WTC11 (cell line): ENCODE measurements around the gene HTRA2. TPM values are rescaled to one million over a fixed set of nuclear protein-coding genes. Genes with fewer than 3 reads are reported as not detected.

Source experiments
- ATAC-seq: fragments of 200-7000 bp; cut with Tn5 transposase; 2 replicates; pipeline ENCODE4 v1.10.0; 2021; ENCODE audit warnings: mild to moderate bottlenecking, moderate library complexity
- CTCF ChIA-PET: fragments of 300-600 bp; sonication (Branson Sonifier 250); formaldehyde crosslinking; loops from one replicate; lab custom pipeline; 2021; ENCODE audit warnings: antibody characterized with exemption; lab: Charles Lee
- POLR2A ChIA-PET: fragments of 350-600 bp; sonication (Branson Sonifier 250); formaldehyde crosslinking; loops from one replicate; lab custom pipeline; 2021; ENCODE audit warnings: antibody characterized with exemption; lab: Charles Lee
- DNase-seq: peaks from one replicate; pipeline ENCODE4 v3.0.0; 2021; ENCODE audit warnings: low spot score
- H3K27ac Mint-ChIP-seq: 2 replicates; pipeline ENCODE4 v1.8.0; 2021; ENCODE audit warnings: mixed read lengths
- H3K27me3 Mint-ChIP-seq: 2 replicates; pipeline ENCODE4 v1.8.0; 2021; ENCODE audit warnings: low read depth, mild to moderate bottlenecking, moderate library complexity, mixed read lengths
- H3K36me3 Mint-ChIP-seq: 2 replicates; pipeline ENCODE4 v1.8.0; 2021; ENCODE audit warnings: mixed read lengths
- H3K4me1 Mint-ChIP-seq: 2 replicates; pipeline ENCODE4 v1.8.0; 2022; ENCODE audit warnings: mixed read lengths
- H3K4me3 Mint-ChIP-seq: 2 replicates; pipeline ENCODE4 v1.8.0; 2021; ENCODE audit warnings: mild to moderate bottlenecking, moderate library complexity, mixed read lengths
- H3K9me3 Mint-ChIP-seq: 2 replicates; pipeline ENCODE4 v1.8.0; 2021; ENCODE audit warnings: mixed read lengths
- ATF6 ChIP-seq: sonication (generic); formaldehyde crosslinking; IDR thresholded peaks from 2 replicates; pipeline ENCODE4 v1.8.1; 2023; ENCODE audit warnings: mild to moderate bottlenecking, missing genetic modification reagents
- E2F1 ChIP-seq: sonication (generic); formaldehyde crosslinking; IDR thresholded peaks from 2 replicates; pipeline ENCODE4 v1.8.0; 2022; ENCODE audit warnings: mild to moderate bottlenecking, missing genetic modification reagents
- EMX1 ChIP-seq: fragments of 250-450 bp; sonication (Bioruptor Pico); IDR thresholded peaks from 2 replicates; pipeline ENCODE4 v1.8.0; 2021; ENCODE audit warnings: mild to moderate bottlenecking
- FOXP1 ChIP-seq: sonication (generic); formaldehyde crosslinking; IDR thresholded peaks from 2 replicates; pipeline ENCODE4 v1.8.0; 2022; ENCODE audit warnings: missing genetic modification reagents, mild to moderate bottlenecking, moderate library complexity, borderline replicate concordance
- MLX ChIP-seq: sonication (generic); formaldehyde crosslinking; IDR thresholded peaks from 2 replicates; pipeline ENCODE4 v1.8.1; 2023; ENCODE audit warnings: mild to moderate bottlenecking, missing genetic modification reagents, moderate library complexity
- NFE2L1 ChIP-seq: sonication (generic); formaldehyde crosslinking; IDR thresholded peaks from 2 replicates; pipeline ENCODE4 v1.8.1; 2023; ENCODE audit warnings: missing genetic modification reagents
- NR1H2 ChIP-seq: sonication (generic); formaldehyde crosslinking; IDR thresholded peaks from 2 replicates; pipeline ENCODE4 v1.9.0; 2021; ENCODE audit warnings: mild to moderate bottlenecking, moderate library complexity, missing genetic modification reagents
- NR2C2 ChIP-seq: sonication (generic); formaldehyde crosslinking; IDR thresholded peaks from 2 replicates; pipeline ENCODE4 v1.8.0; 2022; ENCODE audit warnings: mild to moderate bottlenecking, missing genetic modification reagents
- NR3C1 ChIP-seq: sonication (generic); formaldehyde crosslinking; conservative IDR thresholded peaks from 2 replicates; pipeline ENCODE4 v1.8.1; 2023; ENCODE audit warnings: low read depth, mild to moderate bottlenecking, missing genetic modification reagents
- OVOL2 ChIP-seq: fragments of 250-450 bp; sonication (Bioruptor Pico); IDR thresholded peaks from 2 replicates; pipeline ENCODE4 v1.9.0; 2021; ENCODE audit warnings: mild to moderate bottlenecking, borderline replicate concordance
- RORB ChIP-seq: fragments of 250-450 bp; sonication (Bioruptor Pico); IDR thresholded peaks from 2 replicates; pipeline ENCODE4 v1.9.0; 2021; ENCODE audit warnings: mild to moderate bottlenecking
- SMAD3 ChIP-seq: sonication (generic); formaldehyde crosslinking; IDR thresholded peaks from 2 replicates; pipeline ENCODE4 v1.8.0; 2022; ENCODE audit warnings: missing genetic modification reagents, mild to moderate bottlenecking, borderline replicate concordance
- SMAD4 ChIP-seq: sonication (generic); formaldehyde crosslinking; IDR thresholded peaks from 2 replicates; pipeline ENCODE4 v1.8.0; 2022; ENCODE audit warnings: mild to moderate bottlenecking, missing genetic modification reagents
- TEAD4 ChIP-seq: sonication (generic); formaldehyde crosslinking; IDR thresholded peaks from 2 replicates; pipeline ENCODE4 v1.8.0; 2022; ENCODE audit warnings: mild to moderate bottlenecking, missing genetic modification reagents
- USF1 ChIP-seq: sonication (generic); formaldehyde crosslinking; IDR thresholded peaks from 2 replicates; pipeline ENCODE4 v1.8.0; 2022; ENCODE audit warnings: mild to moderate bottlenecking, missing genetic modification reagents
- ZNF263 ChIP-seq: sonication (generic); formaldehyde crosslinking; IDR thresholded peaks from 2 replicates; pipeline ENCODE4 v1.8.1; 2022; ENCODE audit warnings: low read depth, mild to moderate bottlenecking, moderate library complexity, missing genetic modification reagents
- ZNF416 ChIP-seq: fragments of 250-450 bp; sonication (Bioruptor Pico); IDR thresholded peaks from 2 replicates; pipeline ENCODE4 v1.9.0; 2021; ENCODE audit warnings: mild to moderate bottlenecking, inconsistent platforms
- ZNF423 ChIP-seq: fragments of 250-450 bp; sonication (Bioruptor Pico); IDR thresholded peaks from 2 replicates; pipeline ENCODE4 v2.1.2; 2022; ENCODE audit warnings: mild to moderate bottlenecking, moderate library complexity
- total RNA-seq: library from RNA; stranded (reverse); gene quantifications from 3 replicates; pipeline ENCODE4 v1.2.3, GENCODE V29; 2021
- TF ChIP-seq, protein P1 (sequence below): fragments of 250-450 bp; sonication (Bioruptor Pico); IDR thresholded peaks from 2 replicates; pipeline ENCODE4 v1.9.0; 2021; ENCODE audit warnings: moderate library complexity, mild to moderate bottlenecking, inconsistent platforms, borderline replicate concordance
- TF ChIP-seq, protein P2 (sequence below): fragments of 250-450 bp; sonication (Bioruptor Pico); IDR thresholded peaks from 2 replicates; pipeline ENCODE4 v1.9.0; 2021; ENCODE audit warnings: mild to moderate bottlenecking
- TF ChIP-seq, protein P3 (sequence below): sonication (generic); formaldehyde crosslinking; conservative IDR thresholded peaks from 2 replicates; pipeline ENCODE4 v1.8.1; 2022; ENCODE audit warnings: mild to moderate bottlenecking, missing genetic modification reagents

The HTRA2 gene
- total RNA-seq, 1 experiment from 2014 or later, result 30.0 TPM

GRCh38 chr2:74542978-74543377, 13.2 kb downstream of the HTRA2 start:
- H3K9me3 Mint-ChIP-seq, result no peaks in the 10 kb centered on the region
- H3K27ac Mint-ChIP-seq, result no peak overlapping the region
- H3K36me3 Mint-ChIP-seq, result no peaks in the 10 kb centered on the region
- ChIA-PET POLR2A (no interaction called here), CTCF (no interaction called here)
- no peak for DNase-seq
- ATAC-seq, result no peak
- peaks cover 5% of the 10 kb centered on the region for H3K4me1 Mint-ChIP-seq
- no peak overlapping the region for H3K4me3 Mint-ChIP-seq
- no peak for TF ChIP-seq E2F1 (CRISPR knock-in tag)
- TF ChIP-seq, protein P1, sequence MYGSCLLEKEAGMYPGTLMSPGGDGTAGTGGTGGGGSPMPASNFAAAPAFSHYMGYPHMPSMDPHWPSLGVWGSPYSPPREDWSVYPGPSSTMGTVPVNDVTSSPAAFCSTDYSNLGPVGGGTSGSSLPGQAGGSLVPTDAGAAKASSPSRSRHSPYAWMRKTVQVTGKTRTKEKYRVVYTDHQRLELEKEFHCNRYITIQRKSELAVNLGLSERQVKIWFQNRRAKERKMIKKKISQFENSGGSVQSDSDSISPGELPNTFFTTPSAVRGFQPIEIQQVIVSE (CRISPR knock-in tag), result no peak
- TF ChIP-seq ATF6 (CRISPR knock-in tag), result no peak
- TF ChIP-seq ZNF416 (CRISPR knock-in tag), result no peak
- TF ChIP-seq NR1H2, result no peak
- peaks cover 23% of the 10 kb centered on the region for H3K27me3 Mint-ChIP-seq

- ATAC-seq (no peak), DNase-seq (no peak)
- no peaks in the 10 kb centered on the region for H3K9me3 Mint-ChIP-seq
- peaks cover 10% of the 10 kb centered on the region for H3K4me1 Mint-ChIP-seq
- H3K4me3 Mint-ChIP-seq, result no peak overlapping the region
- TF ChIP-seq MLX (CRISPR knock-in tag), result no peak
- no peak for TF ChIP-seq TEAD4 (CRISPR knock-in tag)
- no peak for TF ChIP-seq ZNF423
- TF ChIP-seq, protein P2, sequence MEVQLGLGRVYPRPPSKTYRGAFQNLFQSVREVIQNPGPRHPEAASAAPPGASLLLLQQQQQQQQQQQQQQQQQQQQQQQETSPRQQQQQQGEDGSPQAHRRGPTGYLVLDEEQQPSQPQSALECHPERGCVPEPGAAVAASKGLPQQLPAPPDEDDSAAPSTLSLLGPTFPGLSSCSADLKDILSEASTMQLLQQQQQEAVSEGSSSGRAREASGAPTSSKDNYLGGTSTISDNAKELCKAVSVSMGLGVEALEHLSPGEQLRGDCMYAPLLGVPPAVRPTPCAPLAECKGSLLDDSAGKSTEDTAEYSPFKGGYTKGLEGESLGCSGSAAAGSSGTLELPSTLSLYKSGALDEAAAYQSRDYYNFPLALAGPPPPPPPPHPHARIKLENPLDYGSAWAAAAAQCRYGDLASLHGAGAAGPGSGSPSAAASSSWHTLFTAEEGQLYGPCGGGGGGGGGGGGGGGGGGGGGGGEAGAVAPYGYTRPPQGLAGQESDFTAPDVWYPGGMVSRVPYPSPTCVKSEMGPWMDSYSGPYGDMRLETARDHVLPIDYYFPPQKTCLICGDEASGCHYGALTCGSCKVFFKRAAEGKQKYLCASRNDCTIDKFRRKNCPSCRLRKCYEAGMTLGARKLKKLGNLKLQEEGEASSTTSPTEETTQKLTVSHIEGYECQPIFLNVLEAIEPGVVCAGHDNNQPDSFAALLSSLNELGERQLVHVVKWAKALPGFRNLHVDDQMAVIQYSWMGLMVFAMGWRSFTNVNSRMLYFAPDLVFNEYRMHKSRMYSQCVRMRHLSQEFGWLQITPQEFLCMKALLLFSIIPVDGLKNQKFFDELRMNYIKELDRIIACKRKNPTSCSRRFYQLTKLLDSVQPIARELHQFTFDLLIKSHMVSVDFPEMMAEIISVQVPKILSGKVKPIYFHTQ, result no peak
- no peak for TF ChIP-seq SMAD3 (CRISPR knock-in tag)
- no peak for TF ChIP-seq NR2C2 (CRISPR knock-in tag)
- TF ChIP-seq NFE2L1, result no peak
- TF ChIP-seq EMX1 (CRISPR knock-in tag), result no peak
- TF ChIP-seq ZNF263 (CRISPR knock-in tag), result no peak
- TF ChIP-seq, protein P3, sequence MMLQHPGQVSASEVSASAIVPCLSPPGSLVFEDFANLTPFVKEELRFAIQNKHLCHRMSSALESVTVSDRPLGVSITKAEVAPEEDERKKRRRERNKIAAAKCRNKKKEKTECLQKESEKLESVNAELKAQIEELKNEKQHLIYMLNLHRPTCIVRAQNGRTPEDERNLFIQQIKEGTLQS, result no peak
- no peak for TF ChIP-seq OVOL2
- no peak for TF ChIP-seq SMAD4
- TF ChIP-seq USF1 (CRISPR knock-in tag), result no peak
- TF ChIP-seq RORB (CRISPR knock-in tag), result no peak
- TF ChIP-seq NR3C1 (CRISPR knock-in tag), result no peak
- TF ChIP-seq FOXP1 (CRISPR knock-in tag), result no peak
- TF ChIP-seq ZNF416 (CRISPR knock-in tag), result no peak
- POLR2A ChIA-PET, result no interaction called here
- H3K36me3 Mint-ChIP-seq, result no peaks in the 10 kb centered on the region
- CTCF ChIA-PET, result no interaction called here
- no peak overlapping the region for H3K27ac Mint-ChIP-seq
- peaks cover 36% of the 10 kb centered on the region for H3K27me3 Mint-ChIP-seq
Measured at GRCh38 chr2:74544634-74545033, 14.9 kb downstream of the HTRA2 start.
